PC-3 (cell line): ENCODE data around the gene MCF2L2. TPM values are rescaled to one million over a fixed set of nuclear protein-coding genes. Genes with fewer than 3 reads are reported as not detected.

Source experiments
- ATAC-seq: fragments of 200-7000 bp; cut with Tn5 transposase; 2 replicates; pipeline ENCODE4 v1.9.1; 2020; ENCODE audit warnings: mild to moderate bottlenecking, moderate library complexity
- BruUV-seq: library from RNA; stranded (reverse); fragments of 400-500 nt; replicated peaks from 2 replicates; lab custom pipeline; 2021; lab: Mats Ljungman, UMichigan
- CTCF ChIA-PET: fragments of 300-600 bp; sonication (Branson Sonifier 250); formaldehyde crosslinking; loops from one replicate; lab custom pipeline; 2022; ENCODE audit warnings: antibody characterized with exemption; lab: Charles Lee
- POLR2A ChIA-PET: fragments of 300-600 bp; sonication (Branson Sonifier 250); formaldehyde crosslinking; loops from one replicate; lab custom pipeline; 2022; ENCODE audit warnings: antibody characterized with exemption; ENCODE audit not compliant: unreplicated experiment; lab: Charles Lee
- DNase-seq: peaks from one replicate; pipeline ENCODE4 v3.0.0-alpha.2; 2015
- H2AFZ ChIP-seq: fragments of 300-600 bp; sonication (generic); 2 replicates; pipeline ENCODE4 v1.6.0; 2016; ENCODE audit warnings: antibody characterized with exemption, low read length
- H3F3A ChIP-seq: fragments of 300-600 bp; sonication (generic); one replicate; pipeline ENCODE4 v1.6.0; 2017; ENCODE audit warnings: antibody characterized with exemption, low read length, control low read depth, mild to moderate bottlenecking; ENCODE audit not compliant: unreplicated experiment
- H3K27ac ChIP-seq: fragments of 300-600 bp; sonication (generic); 2 replicates; pipeline ENCODE4 v1.5.1; 2016; ENCODE audit warnings: mild to moderate bottlenecking, low read length
- H3K27me3 ChIP-seq: fragments of 300-600 bp; sonication (generic); 2 replicates; pipeline ENCODE4 v1.6.1; 2016; ENCODE audit warnings: low read length, mixed read lengths
- H3K36me3 ChIP-seq: fragments of 300-600 bp; sonication (generic); 2 replicates; pipeline ENCODE4 v1.6.1; 2016; ENCODE audit warnings: low read depth, mixed run types, low read length, mixed read lengths
- H3K4me1 ChIP-seq: fragments of 300-600 bp; sonication (generic); 2 replicates; pipeline ENCODE4 v1.5.1; 2016; ENCODE audit warnings: low read length; ENCODE audit not compliant: insufficient read depth
- H3K4me2 ChIP-seq: fragments of 300-600 bp; sonication (generic); 2 replicates; pipeline ENCODE4 v1.6.0; 2016; ENCODE audit warnings: low read length
- H3K4me3 ChIP-seq: fragments of 300-600 bp; sonication (generic); 2 replicates; pipeline ENCODE4 v1.5.1; 2016; ENCODE audit warnings: mild to moderate bottlenecking, low read length, mixed read lengths
- H3K79me2 ChIP-seq: fragments of 300-600 bp; sonication (generic); 2 replicates; pipeline ENCODE4 v1.6.1; 2017; ENCODE audit warnings: low read length, mixed read lengths
- H3K9ac ChIP-seq: fragments of 300-600 bp; sonication (generic); 2 replicates; pipeline ENCODE4 v1.6.0; 2016; ENCODE audit warnings: mild to moderate bottlenecking, low read length
- H3K9me2 ChIP-seq: fragments of 300-600 bp; sonication (generic); replicated peaks from 2 replicates; pipeline ENCODE4 v1.6.1; 2016; ENCODE audit warnings: mixed run types, low read length, mixed read lengths
- H3K9me3 ChIP-seq: fragments of 300-600 bp; sonication (generic); 2 replicates; pipeline ENCODE4 v1.6.1; 2016; ENCODE audit warnings: low read length, mixed read lengths
- H4K20me1 ChIP-seq: fragments of 300-600 bp; sonication (generic); 2 replicates; pipeline ENCODE4 v1.6.1; 2016; ENCODE audit warnings: low read length, mixed read lengths
- EZH2 ChIP-seq: fragments of 300-600 bp; sonication (generic); IDR thresholded peaks from one replicate; pipeline ENCODE4 v1.6.1; 2017; ENCODE audit warnings: antibody characterized with exemption, mild to moderate bottlenecking, low read length; ENCODE audit not compliant: unreplicated experiment
- EZH2phosphoT487 ChIP-seq: fragments of 300-600 bp; sonication (generic); IDR thresholded peaks from 2 replicates; pipeline ENCODE4 v1.6.1; 2018; ENCODE audit warnings: mild to moderate bottlenecking, antibody characterized with exemption, low read length, borderline replicate concordance
- intact Hi-C: fragments of 100-400 bp; cut with micrococcal nuclease; formaldehyde crosslinking; loops from 2 replicates; pipeline ENCODE4 v1.9.0; 2023
- total RNA-seq: library from RNA; depleted of rRNA; stranded (reverse); fragments of >200 nt; gene quantifications from 2 replicates; pipeline ENCODE4 v1.2.3, GENCODE V29; 2014
- TF ChIP-seq, protein P1 (sequence below): fragments of 300-600 bp; sonication (generic); conservative IDR thresholded peaks from 2 replicates; pipeline ENCODE4 v1.5.1; 2017; ENCODE audit warnings: antibody characterized with exemption, low read depth, mild to moderate bottlenecking, low read length

Gene MCF2L2
- total RNA-seq, 1 experiment from 2014 or later = 3.6 TPM

DNA sequence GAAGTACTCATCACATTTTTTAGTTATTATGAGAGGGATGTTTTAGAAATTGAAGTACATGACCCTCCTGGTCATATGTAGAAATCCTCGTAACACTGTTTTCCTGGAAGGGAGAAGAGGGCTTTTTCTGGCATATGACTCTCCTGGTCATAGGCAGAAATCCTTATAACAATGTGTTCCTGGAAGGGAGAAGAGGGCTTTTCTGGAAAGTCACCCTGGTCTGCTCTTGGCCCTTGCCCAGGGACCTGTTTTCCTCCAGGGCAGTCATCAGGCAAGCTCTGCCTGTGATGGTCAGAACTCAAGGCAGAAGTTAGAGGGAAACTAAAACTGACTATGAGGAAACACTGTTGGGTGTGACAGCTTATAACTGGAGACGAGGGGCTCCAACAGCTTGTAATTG lies 293.6 kb downstream of the MCF2L2 start:
- DNase-seq (no peak), ATAC-seq (no peak)
- Histone ChIP-seq H3K4me2 (no peak overlapping the region), H3K27me3 (no peaks in the 10 kb centered on the region), H3K27ac (no peak overlapping the region), H4K20me1 (no peaks in the 10 kb centered on the region), H3K9ac (no peak overlapping the region), H3F3A (no peaks in the 10 kb centered on the region), H3K9me3 (no peaks in the 10 kb centered on the region), H3K79me2 (no peaks in the 10 kb centered on the region), H3K9me2 (no peaks in the 10 kb centered on the region), H3K4me3 (no peak overlapping the region), H3K36me3 (no peaks in the 10 kb centered on the region), H3K4me1 (peaks cover 12% of the 10 kb centered on the region), H2AFZ (no peak overlapping the region)
- POLR2A ChIA-PET = no interaction called here
- intact Hi-C loops = no loop called here
- TF ChIP-seq EZH2phosphoT487 (no peak), EZH2 (no peak)
- TF ChIP-seq, protein P1, sequence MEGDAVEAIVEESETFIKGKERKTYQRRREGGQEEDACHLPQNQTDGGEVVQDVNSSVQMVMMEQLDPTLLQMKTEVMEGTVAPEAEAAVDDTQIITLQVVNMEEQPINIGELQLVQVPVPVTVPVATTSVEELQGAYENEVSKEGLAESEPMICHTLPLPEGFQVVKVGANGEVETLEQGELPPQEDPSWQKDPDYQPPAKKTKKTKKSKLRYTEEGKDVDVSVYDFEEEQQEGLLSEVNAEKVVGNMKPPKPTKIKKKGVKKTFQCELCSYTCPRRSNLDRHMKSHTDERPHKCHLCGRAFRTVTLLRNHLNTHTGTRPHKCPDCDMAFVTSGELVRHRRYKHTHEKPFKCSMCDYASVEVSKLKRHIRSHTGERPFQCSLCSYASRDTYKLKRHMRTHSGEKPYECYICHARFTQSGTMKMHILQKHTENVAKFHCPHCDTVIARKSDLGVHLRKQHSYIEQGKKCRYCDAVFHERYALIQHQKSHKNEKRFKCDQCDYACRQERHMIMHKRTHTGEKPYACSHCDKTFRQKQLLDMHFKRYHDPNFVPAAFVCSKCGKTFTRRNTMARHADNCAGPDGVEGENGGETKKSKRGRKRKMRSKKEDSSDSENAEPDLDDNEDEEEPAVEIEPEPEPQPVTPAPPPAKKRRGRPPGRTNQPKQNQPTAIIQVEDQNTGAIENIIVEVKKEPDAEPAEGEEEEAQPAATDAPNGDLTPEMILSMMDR = no peak
- CTCF ChIA-PET = no interaction called here
- BruUV-seq = no TSS peak

DNA sequence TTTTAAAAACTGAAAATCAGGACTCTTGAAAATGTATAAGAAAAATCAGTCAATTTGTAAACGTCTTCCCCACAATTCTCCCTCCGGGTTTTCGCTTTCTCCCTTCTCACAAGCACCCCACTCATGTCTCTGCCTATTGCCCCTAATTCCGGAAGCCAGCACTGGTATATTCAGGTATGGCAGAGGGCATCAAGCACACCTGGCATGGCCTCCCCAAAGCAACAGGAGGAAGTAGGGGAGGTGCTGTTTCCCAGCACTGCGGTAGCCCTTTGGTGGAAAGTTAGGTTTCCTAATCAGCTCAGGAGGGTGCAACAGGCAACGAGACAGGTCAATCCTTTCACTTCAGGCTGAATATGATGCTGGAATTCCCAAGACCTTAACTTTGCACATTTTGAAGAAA lies 296.0 kb downstream of the MCF2L2 start:
- Histone ChIP-seq H4K20me1 (no peaks in the 10 kb centered on the region), H3K4me3 (no peak overlapping the region), H3F3A (no peaks in the 10 kb centered on the region), H3K4me1 (peaks cover 21% of the 10 kb centered on the region), H3K9ac (peak overlapping the region; percentile 27), H3K4me2 (no peak overlapping the region), H3K9me2 (no peaks in the 10 kb centered on the region), H3K36me3 (0 out of 2 replicates have a peak, but pooled peaks cover 4% of the 10 kb centered on the region), H3K9me3 (peaks cover 4% of the 10 kb centered on the region; the same call in 1 of the 2 replicates), H3K27ac (peak overlapping the region; percentile 66), H3K79me2 (no peaks in the 10 kb centered on the region), H2AFZ (no peak overlapping the region), H3K27me3 (no peaks in the 10 kb centered on the region)
- ChIA-PET POLR2A (no interaction called here), CTCF (no interaction called here)
- no TSS peak for BruUV-seq
- DNase-seq = no peak
- no peak for ATAC-seq
- TF ChIP-seq, protein P1 = no peak
- no peak for TF ChIP-seq EZH2
- no peak for TF ChIP-seq EZH2phosphoT487
- intact Hi-C loops = no loop called here

DNA sequence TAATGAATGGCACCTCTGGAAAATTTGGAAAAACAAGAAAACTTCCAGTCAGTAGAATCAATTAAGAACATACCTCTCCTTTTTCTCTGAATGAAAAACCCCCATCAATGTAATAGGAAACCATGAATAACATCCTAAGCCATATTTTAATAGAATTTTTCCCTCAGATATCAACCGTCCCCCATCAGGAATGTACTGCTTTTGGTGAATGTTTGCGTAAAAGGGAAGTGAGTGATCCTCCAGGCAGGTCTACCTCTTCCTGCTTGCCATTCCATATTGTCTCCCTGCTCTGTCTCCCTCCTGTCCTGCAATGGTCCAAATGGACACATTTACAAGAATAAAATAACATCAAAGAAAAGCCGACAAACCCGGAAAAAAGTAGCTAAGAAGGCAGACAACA lies 296.7 kb downstream of the MCF2L2 start:
- ChIA-PET POLR2A (no interaction called here), CTCF (no interaction called here)
- Histone ChIP-seq H3K4me3 (no peak overlapping the region), H3K79me2 (no peaks in the 10 kb centered on the region), H3K27me3 (no peaks in the 10 kb centered on the region), H3F3A (no peaks in the 10 kb centered on the region), H4K20me1 (no peaks in the 10 kb centered on the region), H3K4me2 (peak overlapping the region; percentile 47), H3K36me3 (0 out of 2 replicates have a peak, but pooled peaks cover 4% of the 10 kb centered on the region), H3K9me3 (peaks cover 4% of the 10 kb centered on the region; the same call in 1 of the 2 replicates), H3K9ac (peak overlapping the region; percentile 41), H3K27ac (peak overlapping the region; percentile 66), H3K9me2 (no peaks in the 10 kb centered on the region), H3K4me1 (peaks cover 21% of the 10 kb centered on the region), H2AFZ (peak overlapping the region; percentile 21; the same call in 1 of the 2 replicates)
- TF ChIP-seq EZH2 (no peak), EZH2phosphoT487 (no peak)
- TF ChIP-seq, protein P1 = no peak
- no TSS peak for BruUV-seq
- ATAC-seq (peak; percentile 98), DNase-seq (peak; percentile 74)
- intact Hi-C loops = no loop called here
